Raji (cell line): Measurements from ENCODE around the gene RRP1.

ENCODE experiments used
- POLR2A ChIP-seq: IDR thresholded peaks from 2 replicates; pipeline ENCODE4 v1.6.1; 2011; ENCODE audit warnings: low read depth, low read length, control low read depth; ENCODE audit not compliant: insufficient read depth

The RRP1 gene

GRCh38 chr21:43767498-43767983, 21.8 kb upstream of the RRP1 start:
- no peak for TF ChIP-seq POLR2A

GRCh38 chr21:43767984-43768867, 21.2 kb upstream of the RRP1 start:
- TF ChIP-seq POLR2A: no peak

DNA sequence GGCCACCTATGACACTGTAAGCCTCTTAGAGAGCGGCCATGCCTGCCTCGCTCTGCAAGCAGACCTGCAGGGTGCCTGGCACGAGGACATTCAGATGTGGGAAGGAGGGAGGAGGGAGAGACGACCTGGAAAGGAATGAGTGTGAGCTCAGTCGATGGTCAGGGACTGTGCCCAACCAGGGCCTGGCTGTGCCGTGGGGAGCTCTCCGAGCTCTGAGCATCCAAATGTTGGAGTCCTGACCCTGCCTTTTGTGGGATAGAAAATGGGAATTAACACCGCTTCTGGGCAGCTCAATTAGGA, 20.6 kb upstream of the RRP1 start:
- TF ChIP-seq POLR2A: no peak

DNA sequence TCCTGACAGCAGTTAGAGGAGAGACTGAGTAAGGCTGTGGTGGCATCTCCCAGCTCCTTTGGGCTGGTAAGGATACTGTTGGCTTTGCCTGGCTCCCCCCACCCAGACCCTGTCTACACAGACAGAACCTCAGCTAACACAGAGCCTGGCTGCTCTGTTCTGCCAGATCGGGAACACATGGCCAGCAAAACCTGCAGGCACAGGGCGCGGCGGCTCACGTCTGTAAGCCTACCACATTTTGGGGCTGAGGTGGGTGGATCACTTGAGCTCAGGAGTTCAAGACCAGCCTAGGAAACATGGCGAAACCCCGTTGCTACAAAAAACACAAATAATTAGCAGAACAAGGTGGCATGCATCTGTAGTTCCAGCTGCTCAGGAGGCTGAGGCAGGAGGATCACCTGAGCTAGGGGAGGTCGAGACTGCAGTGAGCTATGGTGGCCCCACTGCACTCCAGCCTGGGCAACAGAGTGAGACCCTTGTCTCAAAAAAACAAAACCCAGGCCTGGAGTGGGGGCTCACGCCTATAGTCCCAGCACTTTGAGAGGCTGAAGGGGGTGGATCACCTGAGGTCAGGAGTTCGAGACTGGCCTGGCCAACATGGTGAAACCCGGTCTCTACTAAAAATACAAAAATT, 19.9 kb upstream of the RRP1 start:
- no peak for TF ChIP-seq POLR2A

- no peak for TF ChIP-seq POLR2A
These were observed 19.2 kb upstream of the RRP1 start for GRCh38 chr21:43770066-43770655.

DNA sequence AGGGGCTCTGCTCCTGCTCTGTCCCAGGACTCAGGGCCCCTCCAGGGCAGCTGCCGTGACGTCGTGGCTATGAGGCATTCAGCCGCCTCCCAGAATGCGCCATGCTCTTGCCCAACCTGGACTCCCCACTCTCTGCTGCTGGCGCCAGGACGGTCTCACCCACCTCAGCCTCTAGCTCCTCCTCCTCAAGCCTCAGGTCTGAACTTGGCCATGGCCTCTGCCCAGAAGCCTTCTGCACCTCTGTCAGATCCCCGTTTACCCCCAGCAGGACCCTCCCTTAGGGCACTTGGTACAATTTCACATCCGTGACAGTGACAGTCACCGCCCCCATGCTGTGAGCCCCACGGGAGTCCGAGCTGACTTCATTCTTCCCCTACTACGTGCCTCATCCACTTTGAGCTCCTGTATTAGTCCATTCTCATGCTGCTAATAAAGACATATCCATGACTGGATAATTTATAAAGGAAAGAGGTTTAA, 18.1 kb upstream of the RRP1 start:
- TF ChIP-seq POLR2A: no peak

- no peak for TF ChIP-seq POLR2A
These were observed 17.5 kb upstream of the RRP1 start for GRCh38 chr21:43771698-43772424.

DNA sequence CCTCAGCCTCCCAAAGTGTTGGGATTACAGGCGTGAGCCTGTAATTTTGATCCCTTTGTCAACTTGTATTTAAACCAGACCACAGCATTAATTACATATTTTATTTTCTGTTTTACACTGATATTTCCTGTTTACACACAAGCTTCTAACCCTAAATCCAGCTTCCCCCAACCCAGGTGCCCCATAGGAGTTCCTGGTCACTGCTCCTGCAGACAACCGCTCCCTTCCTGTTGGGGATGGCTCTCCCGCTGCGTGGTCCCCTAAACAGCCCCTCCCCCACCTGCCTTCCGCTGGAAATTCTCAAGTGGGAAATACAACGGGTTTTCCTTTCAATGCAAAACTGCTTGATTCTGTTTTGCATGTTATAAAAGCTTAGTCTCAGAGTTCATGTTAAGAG, 17.0 kb upstream of the RRP1 start:
- no peak for TF ChIP-seq POLR2A

DNA sequence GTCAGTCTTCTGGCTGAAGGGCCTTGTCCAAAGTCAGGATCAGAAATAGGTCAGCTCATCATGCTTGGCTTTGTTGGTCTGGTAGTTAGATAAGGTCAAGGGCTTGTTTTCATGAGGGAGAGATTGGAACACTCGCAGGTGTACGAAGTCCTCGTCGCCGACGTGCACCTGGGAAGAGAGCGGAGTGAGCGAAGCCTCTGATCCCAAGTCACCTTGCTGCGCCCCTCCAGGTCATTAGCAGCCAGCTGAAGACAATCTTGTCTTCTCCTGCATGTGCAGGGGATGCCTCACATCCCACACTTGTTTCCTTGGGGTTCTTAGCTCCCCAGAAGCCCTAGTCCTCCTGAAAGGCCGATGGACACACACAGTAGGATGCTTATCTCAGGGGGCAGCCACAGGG, 15.2 kb upstream of the RRP1 start:
- TF ChIP-seq POLR2A: no peak

GRCh38 chr21:43775190-43775589, 14.2 kb upstream of the RRP1 start:
- no peak for TF ChIP-seq POLR2A

GRCh38 chr21:43775795-43776430, 13.5 kb upstream of the RRP1 start, which contains the start of gene CSTB:
Gene CSTB, minus strand, starts transcription at chr21:43776308. Its CDS starts 39 bp downstream, at chr21:43776269.
- peak; percentile 74 for TF ChIP-seq POLR2A

GRCh38 chr21:43777953-43778352, 11.4 kb upstream of the RRP1 start:
- TF ChIP-seq POLR2A: no peak

DNA sequence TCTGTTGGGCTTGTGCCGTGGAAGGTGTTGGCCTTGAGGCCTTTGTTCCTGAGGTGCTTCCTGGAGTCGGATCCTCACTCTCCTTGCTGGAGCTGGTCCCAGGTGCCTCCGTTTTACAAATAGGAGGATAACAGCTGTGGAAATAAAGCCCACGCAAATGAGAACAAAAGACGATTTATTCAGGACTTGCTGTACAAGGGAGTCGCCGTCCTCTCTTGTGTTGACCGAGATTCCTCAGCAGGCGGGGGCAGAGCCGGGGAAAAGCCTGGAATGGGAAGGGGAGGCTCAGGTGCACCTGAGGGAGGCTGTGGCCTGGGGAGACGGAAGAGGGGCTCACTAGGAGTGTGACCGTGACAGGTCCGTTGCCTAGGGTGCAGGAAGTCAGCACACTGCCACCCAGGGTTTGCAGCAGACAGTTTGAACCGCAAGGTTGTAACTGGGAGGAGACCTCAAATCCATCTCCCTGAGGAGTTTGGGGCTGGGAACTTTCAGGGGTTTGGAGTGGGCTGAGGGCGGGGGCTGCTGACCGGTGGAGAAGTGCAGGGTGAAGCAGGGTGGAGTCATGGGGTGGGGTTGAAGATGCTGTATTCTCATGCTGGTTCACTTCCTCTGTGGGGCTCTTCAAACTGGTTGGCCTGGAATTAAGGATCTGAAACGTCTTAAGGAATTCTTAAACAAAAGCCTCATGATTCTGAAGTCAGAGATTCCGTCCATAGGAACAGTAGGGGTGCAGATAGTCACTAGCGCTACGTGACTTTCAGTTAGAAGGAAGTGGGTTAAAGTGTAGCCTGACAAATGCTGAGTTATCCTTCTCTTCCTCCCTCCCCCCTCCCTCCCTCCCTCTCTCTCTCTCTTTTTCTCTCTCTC, 10.7 kb upstream of the RRP1 start:
- TF ChIP-seq POLR2A: no peak

GRCh38 chr21:43779660-43780059, 9.7 kb upstream of the RRP1 start:
- no peak for TF ChIP-seq POLR2A
